BJ (cell line): ENCODE measurements around the gene PTX4. TPM values are rescaled to one million over a fixed set of nuclear protein-coding genes. Genes with fewer than 3 reads are reported as not detected.

ENCODE experiments used
- CTCF ChIA-PET: fragments of 350-600 bp; formaldehyde crosslinking; extraction: SDS; loops from one replicate; lab custom pipeline; 2021; ENCODE audit warnings: antibody characterized with exemption, inconsistent platforms; lab: Yijun Ruan, JAX
- POLR2A ChIA-PET: fragments of 300-600 bp; sonication (Branson Sonifier 250); formaldehyde crosslinking; extraction: SDS; loops from one replicate; lab custom pipeline; 2021; ENCODE audit warnings: antibody characterized with exemption; lab: Charles Lee
- DNase-seq: peaks from one replicate; pipeline ENCODE4 v3.0.0-alpha.2; 2011; ENCODE audit warnings: low read depth
- H3K27me3 ChIP-seq: 2 replicates; pipeline ENCODE4 v1.6.0; 2011; ENCODE audit warnings: low read length; ENCODE audit not compliant: control insufficient read depth, insufficient read depth
- H3K36me3 ChIP-seq: 2 replicates; pipeline ENCODE4 v1.5.1; 2011; ENCODE audit warnings: low read length; ENCODE audit not compliant: control insufficient read depth, insufficient read depth
- H3K4me3 ChIP-seq: 2 replicates; pipeline ENCODE4 v1.5.1; 2011; ENCODE audit warnings: low read depth, mild to moderate bottlenecking, control low read depth, low read length
- polyA plus RNA-seq: library from polyadenylated mRNA; depleted of rRNA; stranded (reverse); fragments of >200 nt; gene quantifications from 2 replicates; pipeline ENCODE4 v1.2.3, GENCODE V29; 2011
- TF ChIP-seq, protein P1 (sequence below): IDR thresholded peaks from 2 replicates; pipeline ENCODE4 v1.5.1; 2011; ENCODE audit warnings: low read depth, mild to moderate bottlenecking, control low read depth, inconsistent platforms, low read length, moderate library complexity; ENCODE audit not compliant: insufficient read depth

PTX4 gene
- polyA plus RNA-seq, 1 experiment, result not detected

DNA sequence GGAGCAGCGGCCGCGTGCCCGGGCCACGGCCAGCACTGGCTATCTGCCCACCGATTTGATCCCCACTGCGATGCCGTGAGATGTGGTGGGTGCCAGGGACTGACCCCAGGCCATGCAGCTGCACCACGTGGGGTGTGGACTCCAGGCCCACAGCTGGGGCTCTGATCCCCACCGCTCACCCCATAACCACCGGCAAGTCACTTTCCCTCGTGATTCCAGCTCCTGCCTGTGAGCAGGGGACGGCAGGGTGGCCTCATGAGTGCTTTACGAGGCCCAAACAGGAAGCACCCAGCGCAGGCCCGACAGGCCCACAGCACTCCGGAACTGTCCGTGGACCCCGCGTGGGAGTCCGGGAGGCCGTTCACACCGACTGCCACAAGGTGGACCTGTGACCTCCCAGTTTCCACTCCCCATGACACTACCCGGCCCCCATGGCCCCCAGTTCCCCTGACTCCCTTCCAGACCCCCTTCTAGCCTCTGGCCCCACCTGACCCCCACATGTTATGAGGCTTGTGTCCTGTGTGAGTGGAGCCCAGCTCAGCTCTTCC is 616 bp downstream of the PTX4 start:
- POLR2A ChIA-PET, result no interaction called here

GRCh38 chr16:1487395-1488053 is 1.2 kb downstream of the PTX4 start:
- no peaks in the 10 kb centered on the region for H3K27me3 ChIP-seq
- H3K36me3 ChIP-seq, result no peaks in the 10 kb centered on the region
- ChIA-PET CTCF (no interaction called here), POLR2A (no interaction called here)
- no peak overlapping the region for H3K4me3 ChIP-seq
- TF ChIP-seq, protein P1, sequence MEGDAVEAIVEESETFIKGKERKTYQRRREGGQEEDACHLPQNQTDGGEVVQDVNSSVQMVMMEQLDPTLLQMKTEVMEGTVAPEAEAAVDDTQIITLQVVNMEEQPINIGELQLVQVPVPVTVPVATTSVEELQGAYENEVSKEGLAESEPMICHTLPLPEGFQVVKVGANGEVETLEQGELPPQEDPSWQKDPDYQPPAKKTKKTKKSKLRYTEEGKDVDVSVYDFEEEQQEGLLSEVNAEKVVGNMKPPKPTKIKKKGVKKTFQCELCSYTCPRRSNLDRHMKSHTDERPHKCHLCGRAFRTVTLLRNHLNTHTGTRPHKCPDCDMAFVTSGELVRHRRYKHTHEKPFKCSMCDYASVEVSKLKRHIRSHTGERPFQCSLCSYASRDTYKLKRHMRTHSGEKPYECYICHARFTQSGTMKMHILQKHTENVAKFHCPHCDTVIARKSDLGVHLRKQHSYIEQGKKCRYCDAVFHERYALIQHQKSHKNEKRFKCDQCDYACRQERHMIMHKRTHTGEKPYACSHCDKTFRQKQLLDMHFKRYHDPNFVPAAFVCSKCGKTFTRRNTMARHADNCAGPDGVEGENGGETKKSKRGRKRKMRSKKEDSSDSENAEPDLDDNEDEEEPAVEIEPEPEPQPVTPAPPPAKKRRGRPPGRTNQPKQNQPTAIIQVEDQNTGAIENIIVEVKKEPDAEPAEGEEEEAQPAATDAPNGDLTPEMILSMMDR, result no peak
- no peak for DNase-seq

More for the DNA sequence above, 616 bp downstream of the PTX4 start:
- no peaks in the 10 kb centered on the region for H3K27me3 ChIP-seq
- CTCF ChIA-PET, result no interaction called here
- DNase-seq, result no peak
- no peak overlapping the region for H3K4me3 ChIP-seq
- TF ChIP-seq, protein P1, result no peak
- H3K36me3 ChIP-seq, result no peaks in the 10 kb centered on the region

- DNase-seq, result no peak
- Histone ChIP-seq H3K27me3 (no peaks in the 10 kb centered on the region), H3K4me3 (no peak overlapping the region), H3K36me3 (no peaks in the 10 kb centered on the region)
- ChIA-PET POLR2A (no interaction called here), CTCF (no interaction called here)
- TF ChIP-seq, protein P1, result no peak
Observed at GRCh38 chr16:1486551-1487390, 2.0 kb downstream of the PTX4 start.

GRCh38 chr16:1485847-1486496 is 2.8 kb downstream of the PTX4 start:
- ChIA-PET POLR2A (no interaction called here), CTCF (interaction anchor here (0.6 kb wide), 1 partner anchor 326 kb away, joined by 3 read pairs; no protein-coding TSS in a partner anchor)
- TF ChIP-seq, protein P1, result no peak
- Histone ChIP-seq H3K36me3 (no peaks in the 10 kb centered on the region), H3K4me3 (no peak overlapping the region), H3K27me3 (no peaks in the 10 kb centered on the region)
- DNase-seq, result no peak
